SK-N-SH treated with all-trans-retinoic acid at 6 μM for 48 hours (cell line): Measurements from ENCODE around the gene C1orf105.

Experiments used
- ESRRG ChIP-seq: fragments of 250-450 bp; sonication (Bioruptor Pico); IDR thresholded peaks from 2 replicates; pipeline ENCODE4 v1.6.1; 2021; ENCODE audit warnings: mild to moderate bottlenecking
- ISL1 ChIP-seq: fragments of 250-450 bp; sonication (Bioruptor Pico); IDR thresholded peaks from 2 replicates; pipeline ENCODE4 v2.1.2; 2022; ENCODE audit warnings: mild to moderate bottlenecking, moderate library complexity
- TF ChIP-seq, protein P1 (sequence below): fragments of 250-450 bp; sonication (Bioruptor Pico); IDR thresholded peaks from 2 replicates; pipeline ENCODE4 v1.8.0; 2021; ENCODE audit warnings: low read depth, mild to moderate bottlenecking, moderate library complexity, borderline replicate concordance
- TF ChIP-seq, protein P2 (sequence below): fragments of 250-450 bp; sonication (Bioruptor Pico); IDR thresholded peaks from 2 replicates; pipeline ENCODE4 v1.5.1; 2020; ENCODE audit warnings: low read depth, mild to moderate bottlenecking, moderate library complexity

DNA sequence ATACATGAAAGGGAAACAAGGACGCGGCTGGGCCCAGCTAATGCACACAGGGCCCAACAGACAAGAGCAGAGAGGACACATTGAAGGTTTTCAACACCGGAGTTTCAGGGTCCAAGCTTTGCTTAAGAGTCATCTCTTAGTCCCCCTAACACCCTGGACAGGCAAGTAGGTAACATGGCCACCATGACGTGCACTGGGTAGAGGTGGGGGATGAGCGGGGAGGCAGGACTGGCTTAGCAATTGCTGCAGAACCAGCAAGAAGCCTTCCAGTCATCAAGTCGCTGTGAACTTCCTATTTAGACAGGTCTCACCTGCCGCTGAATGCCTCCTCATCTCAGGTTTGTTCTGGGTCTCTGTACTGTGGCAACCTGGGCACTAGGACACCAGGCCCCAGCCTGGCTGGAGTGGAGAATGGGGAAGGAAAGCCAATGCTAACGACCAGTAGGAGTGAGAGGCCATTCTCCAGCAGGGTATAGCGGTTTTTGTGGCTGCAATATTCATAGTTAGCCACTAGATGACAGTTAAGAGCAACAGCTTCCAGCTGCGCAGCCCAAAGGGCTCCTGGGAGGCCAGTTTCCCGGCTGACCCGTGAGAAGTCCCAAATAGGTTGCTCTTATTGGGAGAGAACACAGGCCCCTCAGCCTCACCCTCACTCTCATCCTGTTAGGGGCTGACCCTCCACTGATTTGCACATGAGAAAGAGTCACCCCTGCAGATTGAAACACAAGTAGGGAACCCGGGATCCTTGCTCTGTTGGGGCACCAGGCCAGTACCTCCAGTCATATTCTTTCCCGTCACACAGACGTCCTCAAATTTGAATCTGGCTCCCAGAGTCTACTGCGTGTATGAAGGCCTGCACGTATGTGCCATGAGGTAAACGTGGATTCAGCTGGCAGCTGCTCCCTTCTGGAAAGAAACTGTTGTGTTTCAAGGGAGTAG is 29.4 kb downstream of the C1orf105 start:
- TF ChIP-seq ESRRG (CRISPR knock-in tag) (no peak), ISL1 (CRISPR knock-in tag) (no peak)
- TF ChIP-seq, protein P1, sequence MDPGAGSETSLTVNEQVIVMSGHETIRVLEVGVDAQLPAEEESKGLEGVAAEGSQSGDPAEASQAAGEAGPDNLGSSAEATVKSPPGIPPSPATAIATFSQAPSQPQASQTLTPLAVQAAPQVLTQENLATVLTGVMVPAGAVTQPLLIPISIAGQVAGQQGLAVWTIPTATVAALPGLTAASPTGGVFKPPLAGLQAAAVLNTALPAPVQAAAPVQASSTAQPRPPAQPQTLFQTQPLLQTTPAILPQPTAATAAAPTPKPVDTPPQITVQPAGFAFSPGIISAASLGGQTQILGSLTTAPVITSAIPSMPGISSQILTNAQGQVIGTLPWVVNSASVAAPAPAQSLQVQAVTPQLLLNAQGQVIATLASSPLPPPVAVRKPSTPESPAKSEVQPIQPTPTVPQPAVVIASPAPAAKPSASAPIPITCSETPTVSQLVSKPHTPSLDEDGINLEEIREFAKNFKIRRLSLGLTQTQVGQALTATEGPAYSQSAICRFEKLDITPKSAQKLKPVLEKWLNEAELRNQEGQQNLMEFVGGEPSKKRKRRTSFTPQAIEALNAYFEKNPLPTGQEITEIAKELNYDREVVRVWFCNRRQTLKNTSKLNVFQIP: no peak
- TF ChIP-seq, protein P2, sequence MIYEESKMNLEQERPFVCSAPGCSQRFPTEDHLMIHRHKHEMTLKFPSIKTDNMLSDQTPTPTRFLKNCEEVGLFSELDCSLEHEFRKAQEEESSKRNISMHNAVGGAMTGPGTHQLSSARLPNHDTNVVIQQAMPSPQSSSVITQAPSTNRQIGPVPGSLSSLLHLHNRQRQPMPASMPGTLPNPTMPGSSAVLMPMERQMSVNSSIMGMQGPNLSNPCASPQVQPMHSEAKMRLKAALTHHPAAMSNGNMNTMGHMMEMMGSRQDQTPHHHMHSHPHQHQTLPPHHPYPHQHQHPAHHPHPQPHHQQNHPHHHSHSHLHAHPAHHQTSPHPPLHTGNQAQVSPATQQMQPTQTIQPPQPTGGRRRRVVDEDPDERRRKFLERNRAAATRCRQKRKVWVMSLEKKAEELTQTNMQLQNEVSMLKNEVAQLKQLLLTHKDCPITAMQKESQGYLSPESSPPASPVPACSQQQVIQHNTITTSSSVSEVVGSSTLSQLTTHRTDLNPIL (CRISPR knock-in tag): no peak
